GM10847 (cell line): ENCODE measurements around the gene SIRPD.

Experiments
- POLR2A ChIP-seq: IDR thresholded peaks from 2 replicates; pipeline ENCODE4 v1.6.1; 2011; ENCODE audit not compliant: insufficient read length; ENCODE audit errors: extremely low read depth

SIRPD gene

GRCh38 chr20:1555952-1556351 lies 1.6 kb downstream of the SIRPD start:
- TF ChIP-seq POLR2A = no peak

DNA sequence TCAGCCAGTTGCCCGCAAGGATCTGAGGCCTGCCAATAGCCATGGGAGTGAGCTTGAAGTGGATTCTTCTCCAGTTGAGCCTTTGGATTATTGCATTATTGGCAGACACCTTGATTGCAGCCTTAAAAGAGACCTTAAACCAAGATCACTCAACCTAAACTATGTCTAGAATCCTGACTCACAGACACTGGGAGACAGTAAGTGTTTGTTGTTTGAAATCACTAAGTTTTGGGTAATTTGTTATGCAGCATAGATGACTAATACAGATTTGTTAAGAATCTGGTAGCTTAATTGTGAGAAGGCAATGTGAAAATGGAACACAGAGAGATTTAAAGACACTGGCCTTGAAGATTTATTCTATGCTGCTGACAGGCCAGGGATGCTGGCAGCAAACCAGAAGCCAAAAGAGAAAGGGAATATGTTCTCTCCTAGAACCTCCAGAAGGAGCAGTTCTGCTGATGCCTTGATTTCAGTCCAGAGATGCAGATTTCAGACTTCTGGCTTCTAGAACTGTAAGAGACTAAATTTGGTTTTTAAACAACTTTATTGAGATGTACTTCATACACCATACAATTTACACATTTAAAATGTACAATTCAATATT lies 17.6 kb downstream of the SIRPD start:
- TF ChIP-seq POLR2A = no peak

- no peak for TF ChIP-seq POLR2A
Observed at GRCh38 chr20:1538655-1539054, 18.9 kb downstream of the SIRPD start.

DNA sequence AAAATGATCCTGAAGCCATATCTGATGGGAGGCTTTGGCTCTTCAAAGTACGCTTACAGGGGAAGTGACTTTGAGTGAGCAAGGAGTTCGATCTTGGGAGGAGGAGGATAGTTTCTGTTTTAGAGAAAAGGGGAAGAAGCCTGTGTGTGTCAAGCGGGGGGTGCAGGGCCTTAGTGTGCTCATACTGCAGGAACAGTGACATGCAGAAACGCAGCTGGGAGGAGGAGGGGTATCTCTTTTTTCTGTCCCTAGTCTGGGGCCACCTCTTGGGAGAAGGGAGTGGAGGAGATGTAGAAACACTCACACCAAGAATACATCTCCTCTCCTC lies 19.8 kb downstream of the SIRPD start:
- TF ChIP-seq POLR2A = no peak

DNA sequence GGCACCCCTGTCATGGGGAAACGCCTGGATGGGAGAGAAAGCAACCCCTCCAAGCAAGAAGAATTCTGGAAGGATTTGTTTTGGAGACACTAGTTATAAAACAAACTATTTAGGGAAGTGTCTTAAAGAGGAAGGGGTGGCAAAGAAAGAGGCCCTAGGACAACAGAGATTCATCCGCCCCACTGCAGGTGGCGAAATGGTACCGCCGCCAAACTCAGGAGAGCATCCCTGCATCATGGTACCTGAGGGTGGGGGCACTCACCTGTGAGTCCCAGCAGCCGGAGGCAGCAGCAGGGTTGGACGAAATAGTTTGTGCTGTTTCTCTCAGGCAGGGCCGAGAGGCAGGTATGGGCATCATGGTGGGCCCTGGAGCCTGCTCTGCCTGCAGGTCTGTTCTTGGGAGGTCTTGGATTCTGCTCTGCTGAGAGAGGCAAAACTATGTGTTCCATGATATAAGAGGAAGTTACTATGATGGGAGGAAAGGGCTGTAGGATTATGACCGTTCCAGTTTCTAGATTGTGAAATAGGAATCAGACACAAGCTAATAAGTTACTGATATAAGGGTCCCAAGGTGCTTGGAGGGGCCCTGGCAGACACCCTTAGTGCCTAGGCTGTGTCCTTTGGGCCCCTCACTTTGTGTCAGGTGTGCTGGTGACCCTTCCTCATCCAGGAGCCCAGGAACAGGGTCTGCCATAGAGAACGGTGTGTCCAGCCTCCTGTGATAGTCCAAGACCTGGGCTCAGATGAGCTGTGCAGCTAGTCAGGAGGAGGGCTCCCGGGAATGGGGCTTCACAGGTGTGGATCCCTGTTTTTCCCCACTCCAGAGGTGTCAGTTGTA lies 20.4 kb downstream of the SIRPD start:
- TF ChIP-seq POLR2A = no peak

- TF ChIP-seq POLR2A = no peak
Observed at GRCh38 chr20:1535420-1536175, 21.9 kb downstream of the SIRPD start.

DNA sequence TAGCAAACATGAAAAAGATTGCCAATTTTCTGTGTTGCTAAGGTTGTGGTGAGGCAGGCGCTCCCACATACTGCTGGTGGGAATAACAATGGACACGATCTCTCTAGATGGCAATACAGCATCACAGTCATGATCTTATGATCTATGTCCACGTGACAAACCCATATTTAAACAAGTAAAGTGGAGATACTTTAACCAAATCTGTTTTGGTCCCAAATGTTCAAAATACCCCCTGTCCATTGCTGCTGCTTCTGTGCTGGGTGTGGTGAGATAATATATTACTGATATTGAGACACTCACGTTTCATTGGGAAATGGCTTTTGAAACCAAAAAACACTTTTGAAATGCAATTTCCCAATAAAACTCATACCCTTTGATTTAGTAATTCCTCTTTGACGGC lies 23.0 kb downstream of the SIRPD start:
- TF ChIP-seq POLR2A = no peak

DNA sequence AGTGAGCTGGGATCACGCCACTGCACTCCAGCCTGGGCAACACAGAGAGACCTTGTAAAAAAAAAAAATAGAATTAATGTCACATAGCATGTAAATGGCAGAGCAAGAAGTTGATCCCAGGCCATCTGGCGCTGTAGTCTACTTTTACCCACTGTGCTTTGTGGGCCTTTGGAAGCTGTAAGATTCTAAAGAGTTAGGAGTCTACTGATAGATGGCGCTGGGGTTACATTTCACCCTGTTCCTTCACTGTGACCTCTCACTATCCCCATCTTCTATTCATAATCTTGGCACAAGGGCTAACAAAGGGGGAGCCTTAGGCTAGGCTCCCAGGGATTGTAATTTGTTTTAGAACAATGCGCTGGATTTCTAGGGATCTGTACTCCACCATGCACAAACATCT lies 24.4 kb downstream of the SIRPD start:
- TF ChIP-seq POLR2A = no peak

DNA sequence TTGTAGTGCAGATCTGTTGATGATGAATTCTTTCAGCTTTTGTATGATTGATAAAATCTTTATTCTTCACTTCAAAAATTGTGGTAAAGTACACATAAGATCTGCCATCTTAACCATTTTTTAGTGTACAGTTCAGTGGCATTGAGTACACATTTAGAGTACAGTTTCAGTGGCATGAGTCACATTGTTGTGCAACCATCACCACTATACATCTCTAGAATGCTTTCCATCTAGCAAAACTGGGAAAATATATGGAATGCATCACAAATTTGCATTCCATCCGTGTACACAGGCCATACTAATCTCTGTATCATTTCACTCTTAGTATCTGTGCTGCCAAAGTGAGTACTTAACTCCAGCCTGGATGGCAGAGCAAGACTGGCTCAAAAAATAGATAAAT lies 28.7 kb downstream of the SIRPD start:
- no peak for TF ChIP-seq POLR2A

DNA sequence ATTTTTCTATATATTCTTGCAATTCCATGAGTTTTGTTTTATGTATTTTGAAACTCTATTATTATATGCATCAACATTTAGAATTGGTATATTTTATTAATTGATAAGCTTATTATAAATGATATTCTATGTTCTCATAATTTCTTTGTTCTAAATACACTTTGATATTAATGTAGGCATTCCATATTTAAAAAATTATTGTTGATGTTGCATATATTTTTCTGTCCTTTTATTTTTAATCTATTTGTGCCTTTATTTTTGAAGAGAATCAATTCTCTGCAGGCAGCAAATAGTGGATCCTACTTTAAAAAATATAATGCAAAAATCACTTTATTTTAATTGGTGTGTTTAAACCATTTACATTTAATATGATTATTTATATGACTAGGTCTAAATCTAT lies 29.6 kb downstream of the SIRPD start:
- TF ChIP-seq POLR2A = no peak

- TF ChIP-seq POLR2A = no peak
Observed at GRCh38 chr20:1526896-1527295, 30.6 kb downstream of the SIRPD start.

- no peak for TF ChIP-seq POLR2A
Observed at GRCh38 chr20:1526310-1526709, 31.2 kb downstream of the SIRPD start.

- no peak for TF ChIP-seq POLR2A
Observed at GRCh38 chr20:1524004-1524403, 33.5 kb downstream of the SIRPD start.

DNA sequence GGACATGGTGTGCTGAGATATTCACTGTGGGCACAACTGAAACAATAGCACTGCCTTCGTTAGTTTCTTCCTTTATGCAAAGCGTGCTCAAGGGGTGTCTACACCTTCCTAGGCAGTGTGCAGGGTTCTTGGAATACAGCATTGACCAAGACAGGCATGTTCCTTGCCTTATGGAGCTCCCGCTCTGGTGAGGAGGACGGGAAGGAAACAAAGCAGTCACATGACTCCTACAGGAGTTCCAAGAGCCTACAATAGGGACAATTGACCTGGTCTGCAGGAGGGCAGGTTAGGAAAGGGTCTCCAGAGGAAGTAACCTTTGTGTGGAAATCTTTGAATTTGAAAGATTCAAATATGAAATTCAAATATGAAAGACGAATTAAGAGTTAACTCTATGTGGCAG lies 40.5 kb downstream of the SIRPD start:
- TF ChIP-seq POLR2A = no peak

GRCh38 chr20:1513801-1514200 lies 43.7 kb downstream of the SIRPD start:
- no peak for TF ChIP-seq POLR2A

- TF ChIP-seq POLR2A = no peak
Observed at GRCh38 chr20:1509237-1509636, 48.3 kb downstream of the SIRPD start.
